H1 (cell line): ENCODE data around the gene TOP2B.

Experiments
- CEBPB ChIP-seq: IDR thresholded peaks from 2 replicates; pipeline ENCODE4 v1.6.1; 2012; ENCODE audit warnings: low read depth, low read length
- CHD2 ChIP-seq: IDR thresholded peaks from 2 replicates; pipeline ENCODE4 v1.6.1; 2012; ENCODE audit warnings: low read length, improper control_type of control experiment
- EP300 ChIP-seq, 2 experiments: IDR thresholded peaks; 1 replicate in 1 of 2; 2 replicates in 1 of 2; pipeline ENCODE4 v1.6.1; 2011 to 2012; ENCODE audit warnings: low read depth in 2 of 2, low read length in 2 of 2, mild to moderate bottlenecking in 2 of 2, borderline replicate concordance in 1 of 2, inconsistent platforms in 1 of 2, moderate library complexity in 1 of 2
- FOSL1 ChIP-seq: IDR thresholded peaks from 2 replicates; pipeline ENCODE4 v1.6.1; 2011; ENCODE audit warnings: mild to moderate bottlenecking, low read depth, low read length, moderate library complexity; ENCODE audit not compliant: insufficient read depth
- GABPA ChIP-seq: IDR thresholded peaks from 2 replicates; pipeline ENCODE4 v1.6.1; 2011; ENCODE audit warnings: mild to moderate bottlenecking, low read length, moderate library complexity, borderline replicate concordance; ENCODE audit not compliant: insufficient read depth
- HDAC6 ChIP-seq: IDR thresholded peaks from one replicate; pipeline ENCODE4 v1.7.1; 2012; ENCODE audit warnings: low read depth, mild to moderate bottlenecking, inconsistent platforms, low read length, moderate library complexity
- MAFK ChIP-seq: IDR thresholded peaks from 2 replicates; pipeline ENCODE4 v1.6.1; 2012; ENCODE audit warnings: low read depth, mild to moderate bottlenecking, improper control_type of control experiment, low read length
- POLR2A ChIP-seq, 2 experiments: IDR thresholded peaks; 1 replicate in 1 of 2; 2 replicates in 1 of 2; pipeline ENCODE4 v1.6.1; 2011; ENCODE audit warnings: low read depth in 2 of 2, low read length in 2 of 2, mild to moderate bottlenecking in 2 of 2; ENCODE audit errors: control extremely low read depth in 1 of 2
- TBP ChIP-seq: IDR thresholded peaks from 2 replicates; pipeline ENCODE4 v1.6.1; 2011; ENCODE audit warnings: low read depth, low read length, improper control_type of control experiment
- TF ChIP-seq, protein P1 (sequence below), 3 experiments: IDR thresholded peaks; 1 replicate in 2 of 3; 2 replicates in 1 of 3; pipeline versions ENCODE4 v1.5.1 to v1.6.1; 2011; ENCODE audit warnings: low read length in 3 of 3, mild to moderate bottlenecking in 3 of 3, inconsistent platforms in 2 of 3, low read depth in 1 of 3, moderate library complexity in 1 of 3; ENCODE audit not compliant: insufficient read depth in 1 of 3; ENCODE audit errors: control extremely low read depth in 1 of 3

DNA sequence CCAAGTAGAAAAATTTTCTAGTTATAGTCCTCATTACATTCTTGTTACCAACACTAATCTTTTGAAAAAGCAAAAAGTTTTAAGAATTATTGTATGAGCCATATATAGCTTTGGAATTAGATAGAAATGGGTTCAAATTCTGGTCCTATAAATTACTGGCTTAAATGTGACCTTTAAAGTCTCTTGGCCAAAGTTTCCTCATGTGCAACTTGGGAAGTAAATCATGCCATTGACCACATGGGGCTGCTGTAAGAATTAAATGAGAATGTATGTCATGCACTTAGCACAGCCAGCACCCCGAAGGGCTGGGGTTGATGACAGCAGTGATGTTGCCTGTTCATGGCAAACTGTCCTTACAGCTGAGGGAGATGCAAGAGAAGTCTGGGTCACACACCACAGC lies 108.3 kb downstream of the TOP2B start:
- TF ChIP-seq POLR2A (IDR thresholded peaks at IDR 0.05; ENCODE audit: control extremely low read depth in 1 of 2, low read depth in 2 of 2, low read length in 2 of 2) (no peak), GABPA (no peak), CEBPB (no peak), TBP (no peak), HDAC6 (no peak), CHD2 (no peak), FOSL1 (no peak), EP300 (IDR thresholded peaks at IDR 0.05; ENCODE audit: borderline replicate concordance in 1 of 2, low read depth in 2 of 2, low read length in 2 of 2) (no peak), MAFK (no peak)
- TF ChIP-seq, protein P1, sequence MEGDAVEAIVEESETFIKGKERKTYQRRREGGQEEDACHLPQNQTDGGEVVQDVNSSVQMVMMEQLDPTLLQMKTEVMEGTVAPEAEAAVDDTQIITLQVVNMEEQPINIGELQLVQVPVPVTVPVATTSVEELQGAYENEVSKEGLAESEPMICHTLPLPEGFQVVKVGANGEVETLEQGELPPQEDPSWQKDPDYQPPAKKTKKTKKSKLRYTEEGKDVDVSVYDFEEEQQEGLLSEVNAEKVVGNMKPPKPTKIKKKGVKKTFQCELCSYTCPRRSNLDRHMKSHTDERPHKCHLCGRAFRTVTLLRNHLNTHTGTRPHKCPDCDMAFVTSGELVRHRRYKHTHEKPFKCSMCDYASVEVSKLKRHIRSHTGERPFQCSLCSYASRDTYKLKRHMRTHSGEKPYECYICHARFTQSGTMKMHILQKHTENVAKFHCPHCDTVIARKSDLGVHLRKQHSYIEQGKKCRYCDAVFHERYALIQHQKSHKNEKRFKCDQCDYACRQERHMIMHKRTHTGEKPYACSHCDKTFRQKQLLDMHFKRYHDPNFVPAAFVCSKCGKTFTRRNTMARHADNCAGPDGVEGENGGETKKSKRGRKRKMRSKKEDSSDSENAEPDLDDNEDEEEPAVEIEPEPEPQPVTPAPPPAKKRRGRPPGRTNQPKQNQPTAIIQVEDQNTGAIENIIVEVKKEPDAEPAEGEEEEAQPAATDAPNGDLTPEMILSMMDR (IDR thresholded peaks at IDR 0.05; ENCODE audit: control extremely low read depth in 1 of 3, insufficient read depth in 1 of 3, low read depth in 1 of 3, low read length in 3 of 3) = no peak
